NCI-H226 (cell line): Measurements from ENCODE around the gene FOXF2.

Experiments used
- DNase-seq: peaks from one replicate; pipeline ENCODE4 v3.0.0-alpha.2; 2015

The FOXF2 gene

GRCh38 chr6:1379017-1379787, 10.2 kb upstream of the FOXF2 start:
- DNase-seq = no peak

GRCh38 chr6:1379788-1380147, 9.6 kb upstream of the FOXF2 start:
- DNase-seq = no peak

DNA sequence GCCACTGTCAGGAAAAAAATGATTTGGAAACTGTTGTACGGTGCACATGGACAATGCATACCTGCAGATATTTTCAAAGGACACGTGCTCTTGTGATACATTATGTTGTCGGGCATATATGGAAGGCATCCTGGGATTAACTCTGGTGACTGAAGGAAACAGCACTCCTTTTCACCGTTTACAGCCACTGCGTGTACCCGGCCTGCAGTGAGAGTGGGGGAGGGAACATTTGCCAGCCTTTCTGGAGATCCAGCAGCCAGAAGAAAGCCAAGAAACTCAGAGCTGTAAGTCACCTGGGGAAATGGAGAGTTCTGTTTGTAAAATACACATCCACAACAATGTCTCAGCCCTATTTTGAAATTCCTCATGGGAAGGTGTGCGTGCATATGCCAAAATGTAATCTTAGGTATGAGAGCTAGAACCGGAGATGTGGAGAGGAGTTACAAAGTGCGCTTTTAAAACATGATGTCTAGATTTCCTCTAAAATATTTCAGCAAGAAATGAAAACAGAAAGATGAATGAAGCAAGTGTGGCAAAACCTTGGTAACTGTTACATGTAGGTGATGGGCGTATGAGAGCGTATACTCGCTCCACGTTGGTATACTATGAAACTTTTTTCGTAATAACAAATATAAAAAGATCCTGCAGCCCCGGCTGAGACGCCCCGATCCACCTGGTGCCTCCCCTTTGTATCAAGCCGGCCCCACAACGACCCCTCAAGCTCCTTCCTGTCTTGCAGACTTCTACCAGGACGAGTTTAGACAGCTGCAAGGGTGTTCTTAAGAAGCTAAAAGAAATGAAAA, 8.6 kb upstream of the FOXF2 start:
- DNase-seq = no peak

- peak; percentile 39 for DNase-seq
These were observed 7.7 kb upstream of the FOXF2 start for GRCh38 chr6:1381481-1382330.

- DNase-seq = no peak
These were observed 7.0 kb upstream of the FOXF2 start for GRCh38 chr6:1382331-1382882.

DNA sequence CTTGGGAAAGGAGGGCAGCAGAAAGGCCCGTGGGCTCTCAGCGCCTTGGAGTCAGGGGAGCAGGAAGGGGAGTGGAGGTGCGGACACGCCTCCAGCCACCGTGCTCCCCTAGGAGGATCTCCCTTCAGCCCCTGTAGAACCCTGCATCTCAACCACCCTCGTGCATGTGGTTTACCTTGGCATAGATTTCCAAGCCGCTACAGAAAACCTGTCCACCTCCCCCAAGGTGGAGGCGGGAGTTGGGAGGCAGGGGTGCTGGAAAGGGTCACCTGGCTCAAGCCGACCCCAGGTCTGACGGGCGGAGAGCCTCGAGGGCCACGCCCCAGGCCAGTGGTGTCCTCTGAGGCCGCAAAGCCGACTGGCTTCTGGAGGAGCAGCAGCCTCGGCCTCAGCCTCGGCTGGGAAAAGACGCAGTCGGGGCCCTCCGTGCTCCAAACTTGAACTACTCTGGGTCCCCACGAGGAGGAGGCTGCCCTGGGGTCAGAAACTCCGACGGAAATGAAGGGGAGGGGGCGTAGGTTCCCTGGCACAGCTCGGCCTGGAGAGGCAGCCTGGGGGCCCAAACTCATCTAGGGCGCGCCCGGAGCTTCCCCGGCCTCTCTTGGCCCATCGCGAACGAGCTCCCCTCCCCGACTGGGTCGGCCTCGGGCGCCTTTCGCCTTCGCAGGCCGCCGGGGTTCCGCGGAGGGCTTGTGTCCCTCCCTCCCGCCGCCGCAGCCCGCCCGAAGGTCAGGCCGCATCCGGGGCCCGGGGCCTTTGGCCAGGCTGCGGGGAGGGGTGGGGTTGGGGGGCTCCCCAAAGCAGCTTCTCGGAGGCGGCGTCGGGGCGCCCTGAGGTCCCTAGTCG, 6.3 kb upstream of the FOXF2 start:
- DNase-seq = no peak

- no peak for DNase-seq
These were observed 5.4 kb upstream of the FOXF2 start for GRCh38 chr6:1383729-1384548.

- no peak for DNase-seq
These were observed 4.7 kb upstream of the FOXF2 start for GRCh38 chr6:1384549-1385128.

DNA sequence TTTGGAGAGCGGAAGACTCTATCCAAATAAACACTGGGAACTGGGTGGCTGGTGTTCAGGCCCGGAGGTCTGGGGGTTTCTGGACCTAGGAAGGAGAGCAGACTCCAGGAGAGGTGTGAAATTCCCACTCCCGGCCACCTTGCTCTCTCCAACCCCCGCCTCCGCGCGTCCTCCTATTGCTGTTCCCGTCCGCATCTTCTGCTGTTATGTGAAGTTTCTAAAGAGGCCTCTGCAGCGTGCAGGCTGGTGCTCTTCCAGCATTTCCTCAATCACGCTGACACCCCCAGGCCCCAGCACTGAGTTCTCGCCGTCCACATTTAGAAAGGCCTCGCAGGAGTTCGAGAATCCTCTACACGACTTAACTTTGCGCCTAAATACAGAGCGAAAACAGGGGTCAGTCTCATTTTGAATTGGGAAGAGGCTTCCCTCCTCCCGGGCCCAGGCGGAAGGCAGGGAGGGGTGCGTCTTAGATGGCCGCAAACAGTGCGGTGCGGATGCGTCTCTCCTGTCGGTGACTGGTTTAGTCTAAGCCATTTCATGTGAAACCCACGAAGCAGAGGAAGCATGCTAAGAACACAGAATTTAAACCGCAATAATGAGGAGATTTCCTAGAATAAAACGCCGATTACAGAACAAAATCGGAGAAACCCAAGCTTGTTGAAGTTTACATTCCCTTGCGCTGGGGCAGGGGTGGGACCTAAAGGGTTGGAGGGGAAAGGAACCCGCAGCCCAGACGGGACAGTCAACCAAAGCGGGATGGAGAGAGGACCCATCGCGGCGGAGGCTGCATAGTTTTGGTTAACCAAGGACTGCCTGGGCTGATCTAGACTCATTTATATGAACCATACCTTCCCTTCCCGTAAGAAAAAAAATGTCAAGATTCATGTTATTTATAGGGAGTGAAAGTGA, 4.0 kb upstream of the FOXF2 start:
- DNase-seq = no peak

DNA sequence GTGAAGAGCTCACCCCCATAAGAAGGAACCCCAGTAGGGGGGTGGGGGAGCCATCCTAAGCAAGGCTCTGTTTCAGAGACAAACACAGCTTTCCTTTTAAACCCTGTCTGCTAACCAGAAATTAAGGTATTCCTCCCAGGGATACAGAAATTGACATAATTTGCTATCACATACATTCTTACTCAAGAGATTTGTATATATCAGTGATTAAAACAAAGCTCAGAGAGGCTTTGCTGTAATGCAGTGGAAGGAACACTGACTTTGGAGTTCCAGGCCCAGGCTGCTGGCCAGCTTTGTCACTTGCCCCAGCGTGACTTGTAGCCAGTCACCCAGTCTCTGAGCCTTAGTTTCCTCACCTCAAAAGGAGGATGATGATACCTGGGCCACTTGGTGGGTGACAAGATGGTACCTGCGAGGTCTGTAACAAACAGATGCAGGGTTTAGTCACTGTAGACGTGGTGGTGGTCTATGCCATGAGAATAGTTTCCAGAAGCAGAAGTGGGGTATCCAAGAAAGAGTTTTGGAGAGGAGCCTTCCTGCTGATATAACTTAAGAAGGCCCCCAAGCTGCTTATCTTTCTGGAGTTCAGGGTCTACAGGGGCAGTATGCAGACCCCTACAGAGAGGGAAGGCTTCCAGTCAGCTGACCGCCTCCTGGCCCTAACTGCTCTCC, 3.2 kb upstream of the FOXF2 start:
- DNase-seq = no peak

DNA sequence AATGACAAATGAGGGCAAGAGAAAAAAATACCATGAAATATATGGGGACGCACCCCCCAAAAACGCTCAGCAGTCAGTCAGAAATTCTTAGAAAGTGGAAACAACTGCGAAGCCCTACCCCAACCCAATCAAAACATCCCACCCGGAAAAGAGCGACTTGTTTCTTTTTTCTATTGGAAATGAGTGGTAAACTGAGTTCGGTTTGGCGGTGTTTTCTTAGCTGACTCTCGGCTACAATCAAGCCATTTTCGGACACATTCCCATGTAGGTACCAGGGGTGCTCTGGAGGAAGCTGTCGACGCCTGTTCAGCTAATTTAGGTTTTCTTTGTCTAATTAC, 1.9 kb upstream of the FOXF2 start:
- DNase-seq = no peak

DNA sequence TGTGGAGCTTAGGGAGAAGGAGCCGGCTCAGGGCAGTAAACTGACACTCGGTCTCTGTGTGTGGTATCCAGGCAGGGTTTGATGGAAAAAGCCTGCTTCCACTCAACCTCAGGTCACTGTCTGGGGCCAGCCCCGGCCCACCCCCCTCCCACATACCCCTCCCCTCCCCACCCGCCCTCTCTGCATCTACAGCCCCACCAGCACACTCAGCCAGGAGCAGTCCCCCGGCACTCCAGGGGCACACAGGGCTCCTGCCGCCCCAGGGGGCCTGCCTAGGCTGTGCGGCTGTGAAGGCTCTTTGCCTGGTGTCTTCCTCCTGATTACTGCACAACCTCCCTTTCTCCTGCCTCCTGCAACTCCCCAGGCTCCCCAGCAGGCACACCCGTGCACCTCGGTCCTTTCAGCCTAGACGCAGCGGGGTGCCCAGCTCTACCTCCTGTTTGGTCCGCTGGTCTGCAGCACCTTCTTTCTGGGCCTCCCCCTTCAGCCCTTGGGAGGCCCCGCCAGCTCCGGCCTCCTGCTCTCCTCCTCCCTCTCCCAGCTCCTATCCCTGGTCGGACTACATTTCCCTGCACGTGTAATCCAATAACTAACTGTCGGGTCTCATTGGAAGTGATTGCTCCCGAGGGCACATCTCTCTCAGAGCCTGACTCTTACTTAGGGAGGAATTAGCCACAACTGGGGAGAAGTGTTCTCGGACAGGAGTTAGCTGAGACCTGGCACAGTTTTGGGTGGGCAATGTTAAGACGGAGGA, 1.3 kb upstream of the FOXF2 start:
- no peak for DNase-seq

GRCh38 chr6:1388630-1389368, 577 bp upstream of the FOXF2 start:
- no peak for DNase-seq

DNA sequence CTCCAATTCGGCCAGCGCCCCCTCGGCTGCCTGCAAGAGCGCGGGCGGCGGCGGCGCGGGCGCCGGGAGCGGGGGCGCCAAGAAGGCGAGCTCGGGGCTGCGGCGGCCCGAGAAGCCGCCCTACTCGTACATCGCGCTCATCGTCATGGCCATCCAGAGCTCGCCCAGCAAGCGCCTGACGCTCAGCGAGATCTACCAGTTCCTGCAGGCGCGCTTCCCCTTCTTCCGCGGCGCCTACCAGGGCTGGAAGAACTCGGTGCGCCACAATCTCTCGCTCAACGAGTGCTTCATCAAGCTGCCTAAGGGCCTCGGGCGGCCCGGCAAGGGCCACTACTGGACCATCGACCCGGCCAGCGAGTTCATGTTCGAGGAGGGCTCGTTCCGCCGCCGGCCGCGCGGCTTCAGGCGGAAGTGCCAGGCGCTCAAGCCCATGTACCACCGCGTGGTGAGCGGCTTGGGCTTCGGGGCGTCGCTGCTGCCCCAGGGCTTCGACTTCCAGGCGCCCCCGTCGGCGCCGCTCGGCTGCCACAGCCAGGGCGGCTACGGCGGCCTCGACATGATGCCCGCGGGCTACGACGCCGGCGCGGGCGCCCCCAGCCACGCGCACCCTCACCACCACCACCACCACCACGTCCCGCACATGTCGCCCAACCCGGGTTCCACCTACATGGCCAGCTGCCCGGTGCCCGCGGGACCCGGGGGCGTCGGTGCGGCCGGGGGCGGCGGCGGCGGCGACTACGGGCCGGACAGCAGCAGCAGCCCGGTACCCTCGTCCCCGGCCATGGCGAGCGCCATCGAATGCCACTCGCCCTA, 963 bp downstream of the FOXF2 start:
- DNase-seq = peak; percentile 24

GRCh38 chr6:1390946-1391799, 1.8 kb downstream of the FOXF2 start:
- DNase-seq = no peak

- DNase-seq = no peak
These were observed 2.5 kb downstream of the FOXF2 start for GRCh38 chr6:1391800-1392309.
